GM19240 (cell line): ENCODE results near the gene YIF1B.

Experiments used
- DNase-seq: peaks from one replicate; pipeline ENCODE4 v3.0.0; 2011; ENCODE audit warnings: low spot score; ENCODE audit not compliant: insufficient read length

Gene YIF1B

GRCh38 chr19:38306236-38306635, 9.5 kb downstream of the YIF1B start:
- DNase-seq = no peak

GRCh38 chr19:38304866-38305429, 10.8 kb downstream of the YIF1B start:
- no peak for DNase-seq

- DNase-seq = no peak
These were observed 11.3 kb downstream of the YIF1B start for GRCh38 chr19:38304352-38304865.

GRCh38 chr19:38303517-38304351, 12.0 kb downstream of the YIF1B start, which contains the start of gene C19orf33:
TSS of gene C19orf33 (plus strand) at chr19:38304251. CDS start at chr19:38304262, 11 bp downstream.
- no peak for DNase-seq

GRCh38 chr19:38298821-38299680, 16.7 kb downstream of the YIF1B start:
- DNase-seq = no peak

- DNase-seq = no peak
These were observed 21.7 kb downstream of the YIF1B start for GRCh38 chr19:38294090-38294489.

- no peak for DNase-seq
These were observed 22.5 kb downstream of the YIF1B start for GRCh38 chr19:38293281-38293680.

GRCh38 chr19:38291855-38292254, 23.9 kb downstream of the YIF1B start:
- no peak for DNase-seq

- DNase-seq = no peak
These were observed 25.1 kb downstream of the YIF1B start for GRCh38 chr19:38290631-38291147.

- DNase-seq = no peak
These were observed 25.8 kb downstream of the YIF1B start for GRCh38 chr19:38289955-38290354.

GRCh38 chr19:38288123-38288855, 27.5 kb downstream of the YIF1B start:
- no peak for DNase-seq

GRCh38 chr19:38287604-38288003, 28.1 kb downstream of the YIF1B start:
- DNase-seq = no peak

- DNase-seq = no peak
These were observed 30.2 kb downstream of the YIF1B start for GRCh38 chr19:38285567-38285966.

- no peak for DNase-seq
These were observed 31.3 kb downstream of the YIF1B start for GRCh38 chr19:38284422-38284821.

- no peak for DNase-seq
These were observed 32.5 kb downstream of the YIF1B start for GRCh38 chr19:38283271-38283670.

- no peak for DNase-seq
These were observed 33.8 kb downstream of the YIF1B start for GRCh38 chr19:38281811-38282566.

- DNase-seq = no peak
These were observed 35.5 kb downstream of the YIF1B start for GRCh38 chr19:38280030-38280921.

- no peak for DNase-seq
These were observed 37.0 kb downstream of the YIF1B start for GRCh38 chr19:38278751-38279150.
